ENCODE measurements around the gene IGSF21. TPM values are rescaled to one million over a fixed set of nuclear protein-coding genes. Genes with fewer than 3 reads are reported as not detected.

Gene IGSF21
- total RNA-seq, 1 experiment from 2014 or later = 5.2 TPM

GRCh38 chr1:18137759-18138345, 30.3 kb downstream of the IGSF21 start:
- Histone ChIP-seq H2BK5ac (ENCODE audit: insufficient read length, low read length) (no peak overlapping the region), H3K4ac (ENCODE audit: low read depth, low read length) (no peak overlapping the region), H3K23ac (ENCODE audit: insufficient read length, low read depth, low read length) (no peak overlapping the region), H3K27me3 (ENCODE audit: insufficient read depth, low read length) (no peaks in the 10 kb centered on the region), H2BK12ac (ENCODE audit: insufficient read length, low read depth, low read length) (no peak overlapping the region), H3T11ph (ENCODE audit: low read length) (no peak overlapping the region), H2BK20ac (ENCODE audit: low read depth, low read length, poor library complexity, severe bottlenecking) (no peak overlapping the region), H3K23me2 (ENCODE audit: insufficient read length, low read depth, low read length, poor library complexity, severe bottlenecking) (no peaks in the 10 kb centered on the region), H3K4me1 (ENCODE audit: insufficient read depth, low read length) (peaks cover 5% of the 10 kb centered on the region; the same call in 1 of the 2 replicates), H3K14ac (ENCODE audit: insufficient read depth, low read length) (no peak overlapping the region), H3K79me1 (ENCODE audit: insufficient read depth, low read depth, low read length, poor library complexity, severe bottlenecking) (no peaks in the 10 kb centered on the region), H2AK5ac (ENCODE audit: insufficient read length, low read length) (no peak overlapping the region), H3K9me3 (ENCODE audit: control insufficient read depth, low read depth, low read length) (no peaks in the 10 kb centered on the region), H4K5ac (ENCODE audit: insufficient read length, low read depth, low read length) (no peak overlapping the region), H4K8ac (replicated peaks; ENCODE audit: insufficient read length, low read depth, low read length) (no peak overlapping the region), H3K27ac (ENCODE audit: insufficient read length, low read depth, low read length) (no peak overlapping the region), H4K20me1 (ENCODE audit: control insufficient read depth, insufficient read depth, insufficient read length) (no peaks in the 10 kb centered on the region), H4K91ac (ENCODE audit: insufficient read length, low read depth, low read length) (no peak overlapping the region), H2BK15ac (ENCODE audit: low read depth, low read length) (no peak overlapping the region), H2BK120ac (ENCODE audit: low read depth, low read length, poor library complexity, severe bottlenecking) (no peak overlapping the region), H3K56ac (ENCODE audit: insufficient read length, low read depth, low read length) (no peak overlapping the region), H3K18ac (ENCODE audit: insufficient read length, low read depth, low read length) (no peak overlapping the region), H2AFZ (ENCODE audit: low read length) (no peak overlapping the region), H3K9ac (ENCODE audit: extremely low read depth, insufficient read length, low read length) (no peak overlapping the region), H3K4me2 (ENCODE audit: insufficient read depth, insufficient read length, low read length) (no peak overlapping the region), H3K79me2 (ENCODE audit: insufficient read depth, low read length) (no peaks in the 10 kb centered on the region)
- Mint-ChIP-seq H3K9me3 (no peaks in the 10 kb centered on the region), H3K4me1 (peaks cover 20 to 44% of the 10 kb centered on the region in 2 experiments), H3K4me3 (no peak overlapping the region), H3K36me3 (ENCODE audit: insufficient read depth in 1 of 3, low read depth in 3 of 3) (peaks cover 0 to 4% (median 0%) of the 10 kb centered on the region in 3 experiments; a peak in 1 of 7 replicates), H3K27ac (peak overlapping the region in 1 of 3 experiments; percentile 66; a peak in 1 of 7 replicates), H3K27me3 (ENCODE audit: low read depth) (0 out of 2 replicates have a peak, but pooled peaks cover 2% of the 10 kb centered on the region)
- WGBS (ENCODE audit: extremely low coverage, insufficient read length, low lambda C conversion rate) = no CpG with 5 or more reads among the region's 8 CpGs
- no peak for TF ChIP-seq CTCF (conservative IDR thresholded peaks at IDR 0.05)
- DNase-seq = no peak

Measured in H9 (cell line).